SK-N-SH (cell line): ENCODE results near the gene TBPL2. TPM values are rescaled to one million over a fixed set of nuclear protein-coding genes. Genes with fewer than 3 reads are reported as not detected.

Source experiments
- CTCF ChIA-PET: fragments of 300-600, 350-600 bp; formaldehyde crosslinking; extraction: SDS; loops from one replicate; lab custom pipeline; 2021; lab: Yijun Ruan, JAX
- POLR2A ChIA-PET: fragments of 350-600 bp; sonication (Branson Sonifier 250); formaldehyde crosslinking; extraction: SDS; loops from one replicate; lab custom pipeline; 2020; ENCODE audit warnings: antibody characterized with exemption, inconsistent platforms; lab: Yijun Ruan, JAX
- DNase-seq: peaks from one replicate; pipeline ENCODE4 v3.0.0; 2012
- H2AFZ ChIP-seq: fragments of 200-600 bp; sonication (generic); 2 replicates; pipeline ENCODE4 v1.8.1; 2016; ENCODE audit warnings: antibody characterized with exemption, mild to moderate bottlenecking, low read depth
- H3F3A ChIP-seq: fragments of 200-600 bp; sonication (generic); replicated peaks from 2 replicates; pipeline ENCODE3; 2016; ENCODE audit warnings: antibody characterized with exemption, mild to moderate bottlenecking; ENCODE audit not compliant: insufficient read depth
- H3K27ac ChIP-seq, 2 experiments: fragments of 200-500 bp in 1 of 2; fragments of 200-600 bp in 1 of 2; sonication (Bioruptor generic) in 1 of 2; sonication (generic), shearing (Covaris generic) in 1 of 2; 2 replicates each; pipeline versions ENCODE4 v1.5.1 to v1.6.1; 2014 to 2016; ENCODE audit warnings: low read depth in 2 of 2, inconsistent platforms in 1 of 2, low read length in 1 of 2, mild to moderate bottlenecking in 1 of 2, mixed read lengths in 1 of 2
- H3K27me3 ChIP-seq: fragments of 200-600 bp; sonication (generic), shearing (Covaris generic); 2 replicates; pipeline ENCODE4 v1.6.1; 2016; ENCODE audit warnings: mixed run types; ENCODE audit not compliant: insufficient read depth
- H3K36me3 ChIP-seq, 2 experiments: fragments of 200-500 bp in 1 of 2; fragments of 200-600 bp in 1 of 2; sonication (Bioruptor generic) in 1 of 2; sonication (generic) in 1 of 2; replicated peaks in 1 of 2; 2 replicates each; pipeline versions ENCODE3 to v1.5.1; 2014 to 2016; ENCODE audit warnings: low read length in 1 of 2, mild to moderate bottlenecking in 1 of 2; ENCODE audit not compliant: insufficient read depth in 2 of 2, control insufficient read depth in 1 of 2
- H3K4me1 ChIP-seq, 2 experiments: fragments of 200-500 bp in 1 of 2; fragments of 200-600 bp in 1 of 2; sonication (Bioruptor generic) in 1 of 2; sonication (generic), shearing (Covaris generic) in 1 of 2; 2 replicates each; pipeline versions ENCODE4 v1.5.1 to v1.6.1; 2014 to 2016; ENCODE audit warnings: low read depth in 1 of 2, low read length in 1 of 2, mixed run types in 1 of 2; ENCODE audit not compliant: insufficient read depth in 2 of 2, control insufficient read depth in 1 of 2
- H3K4me2 ChIP-seq: fragments of 200-600 bp; sonication (generic), shearing (Covaris generic); 2 replicates; pipeline ENCODE4 v1.6.1; 2017; ENCODE audit warnings: mixed run types
- H3K4me3 ChIP-seq, 2 experiments: fragments of 200-500 bp in 1 of 2; fragments of 200-600 bp in 1 of 2; sonication (Bioruptor generic) in 1 of 2; sonication (generic), shearing (Covaris generic) in 1 of 2; 2 replicates each; pipeline versions ENCODE4 v1.5.1 to v1.8.1; 2014 to 2016; ENCODE audit warnings: low read depth in 2 of 2, inconsistent platforms in 1 of 2, low read length in 1 of 2, mild to moderate bottlenecking in 1 of 2, mixed read lengths in 1 of 2, moderate library complexity in 1 of 2
- H3K79me2 ChIP-seq: fragments of 200-600 bp; sonication (generic); 2 replicates; pipeline ENCODE4 v1.8.1; 2017; ENCODE audit warnings: mild to moderate bottlenecking; ENCODE audit not compliant: insufficient read depth
- H3K9ac ChIP-seq: fragments of 200-600 bp; sonication (generic); 2 replicates; pipeline ENCODE4 v1.6.1; 2017; ENCODE audit warnings: mixed run types
- H3K9me2 ChIP-seq: fragments of 200-600 bp; sonication (generic); 2 replicates; pipeline ENCODE4 v1.6.1; 2017; ENCODE audit warnings: mixed run types
- H3K9me3 ChIP-seq: fragments of 200-600 bp; sonication (generic); 2 replicates; pipeline ENCODE4 v1.6.1; 2017; ENCODE audit warnings: mixed run types, mild to moderate bottlenecking, moderate library complexity
- H4K20me1 ChIP-seq: fragments of 200-600 bp; sonication (generic); 2 replicates; pipeline ENCODE4 v1.6.1; 2017; ENCODE audit warnings: mild to moderate bottlenecking, mixed run types; ENCODE audit not compliant: insufficient read depth
- CTCF ChIP-seq: fragments of 200-600 bp; sonication (generic); IDR thresholded peaks from 2 replicates; pipeline ENCODE4 v1.6.1; 2017; ENCODE audit warnings: antibody characterized with exemption, mild to moderate bottlenecking, moderate library complexity
- EP300 ChIP-seq, 2 experiments: IDR thresholded peaks; 2 replicates each; pipeline versions ENCODE4 v1.4.0 to v1.6.1; 2012; ENCODE audit warnings: borderline replicate concordance in 1 of 2, low read depth in 1 of 2, low read length in 1 of 2
- EZH2phosphoT487 ChIP-seq: fragments of 200-600 bp; sonication (generic); IDR thresholded peaks from 2 replicates; pipeline ENCODE4 v1.6.1; 2017; ENCODE audit warnings: low read depth, mixed run types, mild to moderate bottlenecking, antibody characterized with exemption, moderate library complexity, borderline replicate concordance
- FOSL2 ChIP-seq: IDR thresholded peaks from 2 replicates; pipeline ENCODE4 v1.4.0; 2012; ENCODE audit warnings: low read depth, mild to moderate bottlenecking, moderate library complexity, borderline replicate concordance
- GATA2 ChIP-seq: sonication (generic); formaldehyde crosslinking; IDR thresholded peaks from 2 replicates; pipeline ENCODE4 v1.5.0; 2020; ENCODE audit warnings: mild to moderate bottlenecking, missing genetic modification reagents
- JUND ChIP-seq: IDR thresholded peaks from 2 replicates; pipeline ENCODE4 v1.4.0; 2012
- MAX ChIP-seq: IDR thresholded peaks from 2 replicates; pipeline ENCODE4 v1.4.0; 2012; ENCODE audit warnings: low read depth
- MXI1 ChIP-seq: IDR thresholded peaks from 2 replicates; pipeline ENCODE4 v1.6.1; 2012; ENCODE audit warnings: mild to moderate bottlenecking, low read depth, low read length, improper control_type of control experiment
- NRF1 ChIP-seq: IDR thresholded peaks from 2 replicates; pipeline ENCODE4 v1.6.1; 2012; ENCODE audit warnings: low read depth, mild to moderate bottlenecking, low read length
- PBX3 ChIP-seq: IDR thresholded peaks from 2 replicates; pipeline ENCODE4; 2012
- RAD21 ChIP-seq: IDR thresholded peaks from 2 replicates; pipeline ENCODE4 v1.6.1; 2012; ENCODE audit warnings: mild to moderate bottlenecking, low read length
- RCOR1 ChIP-seq: fragments of 150-350 bp; IDR thresholded peaks from 2 replicates; pipeline ENCODE4 v1.6.1; 2017; ENCODE audit warnings: antibody characterized with exemption, low read length
- REST ChIP-seq: IDR thresholded peaks from 2 replicates; pipeline ENCODE4 v1.6.1; 2012; ENCODE audit warnings: mild to moderate bottlenecking, low read depth, low read length, moderate library complexity
- SIN3A ChIP-seq: IDR thresholded peaks from 2 replicates; pipeline ENCODE4 v1.6.1; 2012; ENCODE audit warnings: low read depth, mild to moderate bottlenecking, low read length, moderate library complexity, borderline replicate concordance
- TAF1 ChIP-seq: IDR thresholded peaks from 2 replicates; pipeline ENCODE4 v1.6.1; 2012; ENCODE audit warnings: low read depth, mild to moderate bottlenecking, low read length, moderate library complexity, borderline replicate concordance
- TEAD4 ChIP-seq: IDR thresholded peaks from 2 replicates; pipeline ENCODE4 v1.4.0; 2012; ENCODE audit warnings: mild to moderate bottlenecking, borderline replicate concordance; ENCODE audit not compliant: insufficient read depth
- USF2 ChIP-seq: fragments of 150-350 bp; IDR thresholded peaks from 2 replicates; pipeline ENCODE4 v1.6.1; 2017; ENCODE audit warnings: antibody characterized with exemption, low read length, low read depth, borderline replicate concordance
- YY1 ChIP-seq: IDR thresholded peaks from 2 replicates; pipeline ENCODE4 v1.4.0; 2012; ENCODE audit warnings: low read depth, mild to moderate bottlenecking
- WGBS: methylation state at CpG from one replicate; pipeline ENCODE4 v1.1.6; 2017; ENCODE audit warnings: low lambda C conversion rate; 5-methylcytosine and 5-hydroxymethylcytosine counted together
- polyA plus RNA-seq, 3 experiments: library from polyadenylated mRNA; depleted of rRNA; stranded (reverse); fragments of >200 nt; gene quantifications; 2 replicates each; pipeline ENCODE4 v1.2.3, GENCODE V29; 2012

TBPL2 gene
- polyA plus RNA-seq, 1 of the 3 experiments (the other 2 are of a cell fraction) = not detected

- no peak for TF ChIP-seq CTCF
- no peak for TF ChIP-seq TAF1
- no peak for TF ChIP-seq TEAD4
- no peak for TF ChIP-seq RCOR1
- TF ChIP-seq SIN3A = no peak
- no peak for TF ChIP-seq JUND
- TF ChIP-seq, all 33 proteins: peak for 0
Observed at GRCh38 chr14:55373784-55374705, 66.4 kb downstream of the TBPL2 start (continued).

- Histone ChIP-seq H4K20me1 (no peaks in the 10 kb centered on the region), H3K9me3 (no peaks in the 10 kb centered on the region), H3K4me1 (no peaks in the 10 kb centered on the region), H2AFZ (no peak overlapping the region), H3K9me2 (no peaks in the 10 kb centered on the region), H3K4me2 (no peak overlapping the region), H3K27ac (no peak overlapping the region), H3F3A (no peaks in the 10 kb centered on the region), H3K36me3 (peaks cover 14 to 27% of the 10 kb centered on the region in 2 experiments), H3K27me3 (no peaks in the 10 kb centered on the region), H3K9ac (no peak overlapping the region), H3K4me3 (no peak overlapping the region), H3K79me2 (no peaks in the 10 kb centered on the region)
- no peak for DNase-seq
- WGBS = 86% methylated on average over 7 of the region's 7 CpGs
- CTCF ChIA-PET = interaction anchor here (0.6 to 1.9 kb wide), 4 partner anchors 12 to 160 kb away, joined by 3 to 6 read pairs (median 4); partner anchors contain the start of gene FBXO34
- POLR2A ChIA-PET = no interaction called here
- TF ChIP-seq FOSL2 (no peak), TEAD4 (no peak), EP300 (IDR thresholded peaks at IDR 0.05; ENCODE audit: borderline replicate concordance in 1 of 2, low read depth in 1 of 2, low read length in 1 of 2) (no peak), GATA2 (no peak), RCOR1 (no peak), PBX3 (no peak), JUND (no peak), YY1 (no peak), RAD21 (no peak), CTCF (no peak), EZH2phosphoT487 (no peak), REST (no peak), MXI1 (no peak), USF2 (no peak), NRF1 (no peak), MAX (no peak), TAF1 (no peak)
Observed at GRCh38 chr14:55372825-55373224, 67.6 kb downstream of the TBPL2 start.
